ENCODE measurements around the gene JMJD4.

Gene JMJD4

DNA sequence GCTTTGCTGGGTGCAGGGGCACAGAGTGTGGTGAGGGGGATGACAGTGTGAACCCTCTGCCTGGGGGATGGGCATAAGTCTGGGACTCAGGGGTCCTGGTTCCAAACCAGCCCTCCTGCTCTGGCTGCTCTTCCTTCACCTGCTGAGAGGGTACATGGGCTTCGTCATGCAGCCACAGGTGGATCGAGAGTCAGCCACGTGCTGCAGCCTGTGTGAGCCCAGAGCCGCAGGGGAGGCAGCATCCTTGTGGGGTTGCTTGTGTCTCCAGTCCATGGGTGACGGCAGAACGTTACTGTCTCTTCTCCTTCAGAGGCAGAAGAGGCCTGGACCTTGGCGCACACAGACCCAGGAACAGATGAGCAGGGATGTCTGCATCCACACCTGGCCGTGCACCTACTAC, 12.3 kb upstream of the JMJD4 start:
- Mint-ChIP-seq H3K4me1 (ENCODE audit: low read depth) (peaks cover 28% of the 10 kb centered on the region), H3K4me3 (no peak overlapping the region), H3K36me3 (peaks cover 6% of the 10 kb centered on the region), H3K27me3 (no peaks in the 10 kb centered on the region), H3K9me3 (ENCODE audit: low read depth) (no peaks in the 10 kb centered on the region), H3K27ac (no peak overlapping the region)

DNA sequence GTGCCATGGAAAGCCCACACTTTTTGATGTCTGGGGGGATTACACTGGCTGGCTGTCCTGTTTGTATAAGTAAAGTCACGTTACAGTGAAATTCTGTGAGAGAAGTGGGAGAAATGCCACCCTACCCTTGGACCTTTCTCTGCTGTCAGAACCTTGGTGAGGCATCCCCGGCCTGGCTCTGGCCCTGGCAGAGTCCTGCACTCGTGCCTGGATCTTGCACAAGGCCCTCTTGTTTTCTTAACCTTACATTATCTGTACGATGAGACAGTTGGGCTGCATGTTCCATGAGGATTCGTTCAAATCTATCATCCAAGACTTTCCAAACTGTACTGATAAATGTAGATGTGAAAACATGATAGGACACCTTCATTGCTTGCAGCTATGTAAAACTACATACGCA, 11.6 kb upstream of the JMJD4 start:
- H3K9me3 Mint-ChIP-seq (ENCODE audit: low read depth): no peaks in the 10 kb centered on the region

GRCh38 chr1:227745568-227746265, 10.6 kb upstream of the JMJD4 start:
- peaks cover 6% of the 10 kb centered on the region for H3K36me3 Mint-ChIP-seq
- H3K4me1 Mint-ChIP-seq (ENCODE audit: low read depth): peaks cover 36% of the 10 kb centered on the region
- no peak overlapping the region for H3K27ac Mint-ChIP-seq
- no peaks in the 10 kb centered on the region for H3K27me3 Mint-ChIP-seq
- no peaks in the 10 kb centered on the region for H3K9me3 Mint-ChIP-seq (ENCODE audit: low read depth)
- H3K4me3 Mint-ChIP-seq: no peak overlapping the region

More for the DNA sequence above, 11.6 kb upstream of the JMJD4 start:
- H3K27ac Mint-ChIP-seq: no peak overlapping the region
- peaks cover 27% of the 10 kb centered on the region for H3K4me1 Mint-ChIP-seq (ENCODE audit: low read depth)
- peaks cover 6% of the 10 kb centered on the region for H3K36me3 Mint-ChIP-seq
- H3K27me3 Mint-ChIP-seq: no peaks in the 10 kb centered on the region
- no peak overlapping the region for H3K4me3 Mint-ChIP-seq

DNA sequence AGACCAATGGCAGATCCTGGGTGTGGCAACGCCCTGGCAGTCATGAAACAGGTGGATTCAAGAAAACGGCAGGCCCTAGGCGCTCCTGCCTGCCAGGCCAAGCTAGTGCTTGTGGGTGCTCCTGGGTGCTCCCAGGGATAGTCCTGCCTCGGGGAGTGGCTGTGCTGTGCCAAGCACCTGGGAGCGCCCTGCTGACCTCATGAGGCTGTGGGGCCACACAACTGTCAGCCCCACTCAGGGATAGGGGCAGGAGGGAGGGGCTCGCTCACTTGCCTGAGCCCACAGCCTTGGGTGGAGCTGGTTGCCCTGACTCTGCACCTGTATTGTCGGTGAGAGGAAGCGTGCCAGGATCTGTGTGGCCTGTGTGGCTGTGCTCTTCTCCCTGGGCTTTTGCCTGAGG, 9.6 kb upstream of the JMJD4 start:
- Mint-ChIP-seq H3K36me3 (peaks cover 6% of the 10 kb centered on the region), H3K4me1 (ENCODE audit: low read depth) (peaks cover 45% of the 10 kb centered on the region), H3K27ac (no peak overlapping the region)

DNA sequence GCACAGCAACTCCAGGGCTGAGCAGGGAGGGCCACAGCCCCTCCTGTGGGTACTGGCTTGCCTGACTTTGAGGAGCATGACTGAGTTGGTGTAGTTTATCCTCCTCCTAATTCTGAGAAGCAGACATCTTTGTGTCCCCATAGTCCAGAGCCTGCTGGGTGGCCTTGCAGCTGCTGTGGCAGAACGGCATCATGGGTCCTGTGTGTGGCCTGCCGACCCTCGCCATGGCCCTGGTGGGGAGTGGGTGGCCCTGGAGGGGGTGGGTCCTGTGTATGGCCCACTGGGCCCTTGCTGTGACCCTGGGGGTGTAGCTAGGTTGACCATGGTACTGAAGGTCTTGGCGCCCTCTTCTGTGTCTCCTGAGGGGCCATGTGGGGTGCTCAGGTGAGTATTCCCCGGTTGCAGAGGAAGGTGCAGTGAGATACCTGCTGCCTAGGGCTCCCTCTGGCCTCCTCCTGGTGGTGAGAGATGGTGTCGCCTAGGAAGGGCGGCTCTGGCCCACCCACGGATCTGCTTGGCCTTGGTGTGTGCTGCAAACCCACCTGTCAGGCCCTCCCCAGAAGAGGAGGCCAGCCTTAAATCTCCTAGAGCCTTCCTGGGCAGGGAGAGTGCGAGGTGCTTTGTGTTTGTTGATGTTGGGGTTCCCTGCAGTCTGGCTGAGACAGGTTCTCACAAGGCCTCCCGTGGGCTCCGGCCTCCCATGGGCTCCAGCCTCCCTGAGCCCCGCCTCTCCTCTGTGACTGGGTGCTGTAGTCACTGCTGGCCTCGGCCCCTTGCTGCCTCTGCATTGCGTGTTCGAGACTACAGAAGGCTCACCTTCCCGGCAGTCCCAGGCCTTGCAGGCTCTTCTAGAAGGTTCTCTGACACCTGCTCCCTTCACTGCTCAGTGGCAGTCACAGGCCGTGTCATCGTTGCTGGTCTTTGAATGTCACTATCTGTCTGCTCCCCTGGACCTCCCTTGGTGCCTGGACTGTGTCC, 7.9 kb upstream of the JMJD4 start:
- H3K27me3 Mint-ChIP-seq: no peaks in the 10 kb centered on the region
- H3K4me3 Mint-ChIP-seq: no peak overlapping the region
- no peak overlapping the region for H3K27ac Mint-ChIP-seq
- H3K36me3 Mint-ChIP-seq: peaks cover 4% of the 10 kb centered on the region
- no peaks in the 10 kb centered on the region for H3K9me3 Mint-ChIP-seq (ENCODE audit: low read depth)
- peaks cover 51% of the 10 kb centered on the region for H3K4me1 Mint-ChIP-seq (ENCODE audit: low read depth)

More for the DNA sequence above, 9.6 kb upstream of the JMJD4 start:
- no peaks in the 10 kb centered on the region for H3K9me3 Mint-ChIP-seq (ENCODE audit: low read depth)
- H3K27me3 Mint-ChIP-seq: no peaks in the 10 kb centered on the region
- H3K4me3 Mint-ChIP-seq: no peak overlapping the region

- H3K27ac Mint-ChIP-seq: no peak overlapping the region
- H3K4me3 Mint-ChIP-seq: no peak overlapping the region
- no peaks in the 10 kb centered on the region for H3K27me3 Mint-ChIP-seq
- no peaks in the 10 kb centered on the region for H3K9me3 Mint-ChIP-seq (ENCODE audit: low read depth)
- peaks cover 57% of the 10 kb centered on the region for H3K4me1 Mint-ChIP-seq (ENCODE audit: low read depth)
- peaks cover 4% of the 10 kb centered on the region for H3K36me3 Mint-ChIP-seq
These were observed 6.2 kb upstream of the JMJD4 start for GRCh38 chr1:227741166-227741870.

- peaks cover 57% of the 10 kb centered on the region for H3K4me1 Mint-ChIP-seq (ENCODE audit: low read depth)
These were observed 5.4 kb upstream of the JMJD4 start for GRCh38 chr1:227740401-227740960.

DNA sequence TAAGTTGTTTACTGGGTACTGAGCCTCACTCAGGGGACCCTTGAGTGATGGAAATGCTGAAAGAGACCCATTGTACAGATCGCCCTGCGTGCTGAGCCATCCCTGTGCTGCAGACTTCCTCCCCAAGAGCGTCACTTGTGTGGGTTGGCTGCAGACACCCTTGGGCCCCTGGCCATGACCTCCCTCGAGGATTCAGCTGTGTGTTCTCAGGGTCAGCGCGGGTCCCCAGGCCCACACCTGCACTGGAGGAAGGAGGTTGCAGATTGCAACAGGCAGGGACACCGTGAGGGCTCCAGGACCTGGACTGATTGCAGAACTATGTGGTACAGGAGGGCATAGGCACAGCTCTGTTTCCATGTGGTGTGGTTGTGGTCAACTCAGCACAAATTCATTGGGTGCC, 4.5 kb upstream of the JMJD4 start:
- H3K27me3 Mint-ChIP-seq: no peaks in the 10 kb centered on the region
- no peaks in the 10 kb centered on the region for H3K9me3 Mint-ChIP-seq (ENCODE audit: low read depth)
- no peak overlapping the region for H3K27ac Mint-ChIP-seq
- H3K36me3 Mint-ChIP-seq: peaks cover 4% of the 10 kb centered on the region
- H3K4me3 Mint-ChIP-seq: no peak overlapping the region
- peaks cover 51% of the 10 kb centered on the region for H3K4me1 Mint-ChIP-seq (ENCODE audit: low read depth)

More at GRCh38 chr1:227740401-227740960, 5.4 kb upstream of the JMJD4 start:
- Mint-ChIP-seq H3K36me3 (peaks cover 4% of the 10 kb centered on the region), H3K9me3 (ENCODE audit: low read depth) (no peaks in the 10 kb centered on the region), H3K4me3 (no peak overlapping the region), H3K27me3 (no peaks in the 10 kb centered on the region), H3K27ac (peak overlapping the region; percentile 46)

DNA sequence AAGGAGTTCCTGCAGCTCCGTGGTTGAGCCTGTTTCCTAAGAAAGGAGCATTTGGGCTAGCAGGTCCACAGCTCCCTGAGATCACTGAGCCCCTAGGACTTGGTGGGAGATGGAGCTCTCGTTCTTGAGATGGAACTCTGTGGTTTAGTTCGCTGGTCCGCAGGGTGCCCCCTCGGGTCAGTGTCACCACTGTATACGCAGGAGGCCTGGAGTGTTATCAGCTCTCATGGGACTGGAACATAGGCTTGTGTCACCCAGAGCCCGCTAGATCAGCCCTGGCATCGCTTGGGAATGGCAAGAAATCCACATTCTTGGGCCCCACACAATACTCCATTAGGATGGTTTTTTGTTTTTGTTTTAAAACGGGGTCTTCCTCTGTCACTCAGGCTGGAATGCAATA, 3.7 kb upstream of the JMJD4 start:
- Mint-ChIP-seq H3K27me3 (no peaks in the 10 kb centered on the region), H3K4me1 (ENCODE audit: low read depth) (peaks cover 45% of the 10 kb centered on the region), H3K36me3 (peaks cover 4% of the 10 kb centered on the region), H3K9me3 (ENCODE audit: low read depth) (no peaks in the 10 kb centered on the region), H3K4me3 (no peak overlapping the region), H3K27ac (no peak overlapping the region)

DNA sequence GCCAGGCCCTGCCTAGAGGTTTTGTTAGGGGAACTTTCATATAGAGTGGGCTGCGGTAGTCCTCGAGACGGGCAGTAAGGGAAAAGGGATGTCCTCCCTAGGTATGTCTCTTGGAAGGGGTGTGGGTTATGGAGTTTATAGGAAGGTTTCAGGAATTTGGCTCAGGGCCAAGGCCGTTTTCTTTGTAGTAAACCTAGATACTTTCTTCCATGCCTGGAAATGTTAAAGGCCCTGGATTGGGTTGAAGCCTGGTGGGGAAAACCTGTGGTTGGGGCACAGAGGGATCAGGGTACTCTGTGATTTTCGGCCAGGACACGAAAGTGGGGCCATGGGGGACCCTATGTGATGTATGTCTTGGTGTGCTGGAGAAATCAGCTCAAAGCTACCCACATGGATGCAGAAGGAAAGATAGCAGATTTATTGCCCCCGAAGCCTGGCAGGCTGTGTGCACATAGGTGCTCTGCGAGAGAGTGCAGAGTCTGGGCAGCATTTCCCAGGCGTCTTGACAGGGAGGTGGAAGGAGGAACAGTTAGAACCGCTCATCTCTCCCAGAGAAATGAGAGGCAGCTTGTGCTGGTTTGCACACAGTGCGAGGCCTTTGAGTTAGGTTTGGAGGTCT, 1.8 kb upstream of the JMJD4 start:
- H3K27ac Mint-ChIP-seq: no peak overlapping the region
- H3K4me1 Mint-ChIP-seq (ENCODE audit: low read depth): peaks cover 47% of the 10 kb centered on the region
- peak overlapping the region; percentile 63 for H3K4me3 Mint-ChIP-seq
- H3K36me3 Mint-ChIP-seq: peaks cover 4% of the 10 kb centered on the region
- no peaks in the 10 kb centered on the region for H3K27me3 Mint-ChIP-seq
- no peaks in the 10 kb centered on the region for H3K9me3 Mint-ChIP-seq (ENCODE audit: low read depth)

DNA sequence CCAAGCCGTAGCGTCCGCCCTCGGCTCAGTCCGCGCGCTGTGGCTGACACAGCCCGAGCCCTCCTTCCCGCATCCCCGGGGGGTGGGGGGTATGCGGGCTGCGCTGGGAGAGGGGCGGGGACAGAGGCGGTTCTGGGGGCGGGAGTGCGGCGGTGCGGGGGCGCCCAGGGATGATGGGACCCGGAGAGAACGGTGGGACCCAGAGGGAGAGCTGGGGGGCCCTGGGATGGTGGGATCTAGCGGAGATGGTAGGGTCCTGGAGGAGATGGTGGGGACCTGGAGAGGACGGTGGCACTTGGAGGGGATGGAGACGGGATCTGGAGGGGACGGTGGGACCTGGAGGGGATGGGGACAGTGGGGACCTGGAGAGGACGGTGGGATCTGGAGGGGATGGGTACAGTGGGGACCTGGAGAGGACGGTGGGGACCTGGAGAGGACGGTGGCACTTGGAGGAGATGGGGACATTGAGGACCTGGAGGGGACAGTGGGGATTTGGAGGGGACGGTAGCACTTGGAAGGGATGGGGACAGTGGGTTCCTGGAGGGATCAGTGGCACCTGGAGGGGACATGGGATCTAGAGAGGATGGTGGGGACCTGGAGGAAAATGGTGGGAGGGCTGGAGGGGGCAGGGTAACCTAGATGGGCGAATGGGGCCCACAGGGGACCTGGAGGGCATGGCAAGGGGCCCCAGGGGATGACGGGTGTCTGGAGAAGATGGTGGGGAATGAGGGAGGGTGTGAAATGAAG, 610 bp upstream of the JMJD4 start:
- H3K4me1 Mint-ChIP-seq (ENCODE audit: low read depth): peaks cover 37% of the 10 kb centered on the region
- H3K4me3 Mint-ChIP-seq: peak overlapping the region; percentile 94
- peaks cover 4% of the 10 kb centered on the region for H3K36me3 Mint-ChIP-seq

DNA sequence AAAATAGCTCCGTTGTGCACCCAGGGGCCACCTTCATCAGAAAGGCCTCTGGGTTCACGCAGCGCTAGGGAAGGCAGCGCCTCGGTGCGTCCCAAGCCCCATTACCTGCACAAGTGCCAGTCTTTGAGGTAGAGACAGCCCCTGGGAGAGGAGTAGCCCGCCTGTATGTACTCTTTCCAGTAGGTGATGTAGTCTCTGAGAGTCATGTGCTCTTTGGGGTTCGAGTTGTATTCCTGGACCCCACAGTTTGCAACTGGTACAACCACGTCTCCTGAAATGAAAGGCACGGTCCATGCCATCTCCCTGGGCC, 601 bp downstream of the JMJD4 start:
- no peaks in the 10 kb centered on the region for H3K27me3 Mint-ChIP-seq
- peak overlapping the region; percentile 89 for H3K27ac Mint-ChIP-seq
- H3K4me3 Mint-ChIP-seq: peak overlapping the region; percentile 94
- H3K36me3 Mint-ChIP-seq: peaks cover 4% of the 10 kb centered on the region
- H3K9me3 Mint-ChIP-seq (ENCODE audit: low read depth): no peaks in the 10 kb centered on the region
- H3K4me1 Mint-ChIP-seq (ENCODE audit: low read depth): peaks cover 33% of the 10 kb centered on the region

More for the DNA sequence above, 610 bp upstream of the JMJD4 start:
- Mint-ChIP-seq H3K9me3 (ENCODE audit: low read depth) (no peaks in the 10 kb centered on the region), H3K27ac (peak overlapping the region; percentile 58), H3K27me3 (no peaks in the 10 kb centered on the region)

GRCh38 chr1:227733751-227734545, 1.2 kb downstream of the JMJD4 start:
- H3K4me1 Mint-ChIP-seq (ENCODE audit: low read depth): peaks cover 32% of the 10 kb centered on the region

More at GRCh38 chr1:227733751-227734545, 1.2 kb downstream of the JMJD4 start:
- peaks cover 4% of the 10 kb centered on the region for H3K36me3 Mint-ChIP-seq
- peak overlapping the region; percentile 89 for H3K27ac Mint-ChIP-seq
- no peaks in the 10 kb centered on the region for H3K27me3 Mint-ChIP-seq
- no peaks in the 10 kb centered on the region for H3K9me3 Mint-ChIP-seq (ENCODE audit: low read depth)
- peak overlapping the region; percentile 94 for H3K4me3 Mint-ChIP-seq
